Activated CD4-positive, alpha-beta T cell treated with anti-CD3 and anti-CD28 coated beads for 36 hours (primary cell): Measurements from ENCODE around the gene SMC6. TPM values are rescaled to one million over a fixed set of nuclear protein-coding genes. Genes with fewer than 3 reads are reported as not detected.

Experiments used
- ATAC-seq: fragments of 200-7000 bp; cut with Tn5 transposase; one replicate; pipeline ENCODE4 v1.10.0; 2021; ENCODE audit warnings: mild to moderate bottlenecking, moderate library complexity
- CTCF ChIA-PET: fragments of 350-600 bp; sonication (Branson Sonifier 250); formaldehyde crosslinking; loops from one replicate; lab custom pipeline; 2021; ENCODE audit warnings: antibody characterized with exemption; lab: Charles Lee
- POLR2A ChIA-PET: fragments of 350-600 bp; sonication (Branson Sonifier 250); formaldehyde crosslinking; loops from one replicate; lab custom pipeline; 2021; ENCODE audit warnings: antibody characterized with exemption, inconsistent platforms; lab: Charles Lee
- DNase-seq: peaks from one replicate; pipeline ENCODE4 v3.0.0-alpha.2; 2020
- H3K27ac Mint-ChIP-seq: one replicate; pipeline ENCODE4 v1.8.0; 2021; ENCODE audit warnings: mixed read lengths
- H3K27me3 Mint-ChIP-seq: one replicate; pipeline ENCODE4 v1.8.0; 2021; ENCODE audit warnings: mixed read lengths
- H3K36me3 Mint-ChIP-seq: one replicate; pipeline ENCODE4 v1.8.0; 2021; ENCODE audit warnings: low read depth, mixed read lengths
- H3K4me1 Mint-ChIP-seq: one replicate; pipeline ENCODE4 v1.8.0; 2021; ENCODE audit warnings: mixed read lengths
- H3K4me3 Mint-ChIP-seq: one replicate; pipeline ENCODE4 v1.8.0; 2021; ENCODE audit warnings: mild to moderate bottlenecking, moderate library complexity, mixed read lengths
- H3K9me3 Mint-ChIP-seq: one replicate; pipeline ENCODE4 v1.8.0; 2021; ENCODE audit warnings: low read depth, mixed read lengths
- intact Hi-C, 2 experiments: fragments of 100-400 bp; cut with DNase I in 1 of 2; cut with micrococcal nuclease in 1 of 2; formaldehyde crosslinking; loops; one replicate each; pipeline versions ENCODE4 v1.14.2 to v1.15.1; 2022 to 2024; cut with DNase I, micrococcal nuclease
- total RNA-seq, 2 experiments: library from RNA; stranded (reverse); gene quantifications; one replicate each; pipeline ENCODE4 v1.2.3, GENCODE V29; 2021

Gene SMC6
- total RNA-seq, 2 experiments from 2014 or later, result 25.4 to 26.3 TPM

DNA sequence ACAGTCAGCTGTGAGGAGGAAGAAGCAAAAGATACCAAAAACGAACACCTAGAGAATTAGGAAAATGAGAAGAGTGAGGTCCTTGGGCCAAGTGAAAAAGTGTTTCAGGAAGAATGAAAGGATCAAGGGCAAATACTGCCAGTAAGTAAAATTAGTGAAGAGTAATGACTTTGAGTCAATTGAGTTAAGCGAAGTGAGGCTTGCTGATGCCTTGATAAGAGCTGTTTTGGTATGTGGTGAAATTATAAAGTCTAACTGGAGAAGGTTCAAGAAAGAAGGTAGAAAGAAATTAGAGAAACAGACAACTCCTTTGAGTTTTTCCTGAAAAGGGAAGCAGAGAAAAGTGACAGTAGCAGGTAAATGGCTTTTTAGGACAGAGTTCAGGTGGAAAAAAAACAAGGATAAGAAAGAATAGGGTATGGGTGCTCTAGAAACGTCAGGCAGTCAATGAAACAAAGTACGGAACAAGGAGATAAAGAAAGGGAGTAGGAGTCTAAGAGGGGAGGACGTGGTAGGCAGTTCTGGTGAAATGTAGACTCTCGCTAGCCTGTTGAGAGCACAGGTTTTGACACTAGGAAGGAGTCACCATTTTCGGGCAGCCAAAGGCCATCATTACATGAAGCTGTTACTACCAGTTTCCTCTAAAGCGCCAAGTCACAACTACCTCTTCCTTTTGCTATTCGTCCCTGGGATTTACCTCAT lies 42.9 kb downstream of the SMC6 start:
- Mint-ChIP-seq H3K4me3 (no peak overlapping the region), H3K4me1 (no peaks in the 10 kb centered on the region), H3K9me3 (no peaks in the 10 kb centered on the region), H3K27ac (no peak overlapping the region), H3K36me3 (peaks cover 41% of the 10 kb centered on the region), H3K27me3 (no peaks in the 10 kb centered on the region)
- ATAC-seq (no peak), DNase-seq (no peak)
- ChIA-PET CTCF (no interaction called here), POLR2A (no interaction called here)
- intact Hi-C loops, result no loop called here

DNA sequence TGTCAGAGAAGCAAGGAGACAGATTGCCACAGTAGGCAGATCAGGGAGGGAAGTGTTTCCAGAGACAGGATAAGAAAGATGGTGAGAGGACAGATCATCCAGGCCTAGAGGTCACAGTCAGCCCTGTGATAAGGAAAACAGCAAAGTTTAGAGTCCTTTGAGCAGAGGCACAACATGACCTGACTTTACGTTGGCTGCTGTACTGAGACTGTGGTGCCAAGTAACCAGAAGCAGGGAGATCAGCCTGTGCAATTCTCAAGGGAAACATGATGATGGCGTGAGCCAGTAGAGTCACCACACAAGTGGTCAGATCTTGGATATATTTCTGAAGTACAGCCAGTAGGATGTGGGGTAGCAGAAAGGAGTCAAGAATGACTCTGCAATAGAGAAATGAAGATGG lies 43.7 kb downstream of the SMC6 start:
- ChIA-PET CTCF (no interaction called here), POLR2A (no interaction called here)
- intact Hi-C loops, result no loop called here
- no peaks in the 10 kb centered on the region for H3K9me3 Mint-ChIP-seq
- H3K4me3 Mint-ChIP-seq, result no peak overlapping the region
- peaks cover 39% of the 10 kb centered on the region for H3K36me3 Mint-ChIP-seq
- ATAC-seq (no peak), DNase-seq (no peak)
- no peaks in the 10 kb centered on the region for H3K27me3 Mint-ChIP-seq
- no peak overlapping the region for H3K27ac Mint-ChIP-seq
- no peaks in the 10 kb centered on the region for H3K4me1 Mint-ChIP-seq

GRCh38 chr2:17708501-17708900 lies 45.1 kb downstream of the SMC6 start:
- intact Hi-C loops, result no loop called here
- Mint-ChIP-seq H3K4me3 (no peak overlapping the region), H3K4me1 (no peaks in the 10 kb centered on the region), H3K27me3 (no peaks in the 10 kb centered on the region), H3K27ac (no peak overlapping the region), H3K36me3 (peaks cover 30% of the 10 kb centered on the region), H3K9me3 (no peaks in the 10 kb centered on the region)
- DNase-seq (no peak), ATAC-seq (no peak)
- POLR2A ChIA-PET, result no interaction called here
- CTCF ChIA-PET, result interaction anchor here (0.9 to 1.4 kb wide), 4 partner anchors 10 to 40 kb away, joined by 3 to 4 read pairs (median 3); no protein-coding TSS in a partner anchor

DNA sequence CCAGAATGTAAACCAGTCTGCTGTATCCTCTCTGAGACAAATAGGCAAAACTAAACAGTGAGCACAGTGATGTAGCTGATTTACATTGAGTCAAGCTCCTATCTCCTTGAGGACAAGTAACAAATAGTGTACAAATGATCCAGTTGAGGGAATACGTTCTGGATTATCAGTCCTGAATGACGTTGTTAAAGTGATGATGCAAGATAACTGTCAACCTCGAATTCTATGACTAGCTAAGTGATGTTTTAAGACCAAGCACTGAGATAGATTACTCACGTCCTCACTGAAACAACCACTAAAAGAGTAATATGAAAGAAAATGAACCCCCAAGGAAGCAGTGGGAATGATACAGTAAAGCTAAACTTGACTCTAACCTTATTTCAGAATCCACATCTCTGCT lies 46.8 kb downstream of the SMC6 start:
- peaks cover 25% of the 10 kb centered on the region for H3K36me3 Mint-ChIP-seq
- ATAC-seq, result no peak
- no peaks in the 10 kb centered on the region for H3K4me1 Mint-ChIP-seq
- no peak overlapping the region for H3K4me3 Mint-ChIP-seq
- ChIA-PET CTCF (interaction anchor here (0.7 kb wide), 1 partner anchor 629 kb away, joined by 3 read pairs; no protein-coding TSS in a partner anchor), POLR2A (interaction anchor here (0.6 kb wide), 1 partner anchor 64 kb away, joined by 3 read pairs; no protein-coding TSS in a partner anchor)
- intact Hi-C loops, result no loop called here
- no peak overlapping the region for H3K27ac Mint-ChIP-seq
- no peak for DNase-seq
- H3K27me3 Mint-ChIP-seq, result no peaks in the 10 kb centered on the region
- no peaks in the 10 kb centered on the region for H3K9me3 Mint-ChIP-seq

DNA sequence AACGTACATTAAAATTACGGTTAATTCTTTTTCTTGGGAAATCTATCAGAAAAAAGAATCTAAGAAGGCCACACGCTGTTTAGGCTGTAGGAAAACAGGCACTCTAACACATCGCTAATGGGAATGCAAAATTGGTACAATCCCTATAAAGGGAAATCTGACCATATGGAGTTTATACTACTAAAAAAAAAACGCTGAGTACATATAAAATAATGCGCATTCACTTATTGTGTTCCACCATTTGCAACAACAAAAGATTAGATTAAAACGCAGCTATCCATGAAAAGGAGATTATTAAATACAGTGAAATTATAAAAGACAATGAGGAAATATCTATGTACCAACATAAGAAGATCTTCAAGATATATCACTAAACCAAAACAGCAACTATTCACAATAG lies 62.8 kb downstream of the SMC6 start:
- ChIA-PET CTCF (interaction anchor here (0.5 kb wide), 1 partner anchor 38 kb away, joined by 5 read pairs; no protein-coding TSS in a partner anchor), POLR2A (no interaction called here)
- H3K27ac Mint-ChIP-seq, result no peak overlapping the region
- peaks cover 49% of the 10 kb centered on the region for H3K36me3 Mint-ChIP-seq
- no peaks in the 10 kb centered on the region for H3K4me1 Mint-ChIP-seq
- no peak for ATAC-seq
- intact Hi-C loops, result no loop called here
- no peak for DNase-seq
- no peaks in the 10 kb centered on the region for H3K9me3 Mint-ChIP-seq
- no peak overlapping the region for H3K4me3 Mint-ChIP-seq
- no peaks in the 10 kb centered on the region for H3K27me3 Mint-ChIP-seq

- ChIA-PET POLR2A (no interaction called here), CTCF (no interaction called here)
- no peak for ATAC-seq
- no peak overlapping the region for H3K4me3 Mint-ChIP-seq
- DNase-seq, result no peak
- no peak overlapping the region for H3K27ac Mint-ChIP-seq
- no peaks in the 10 kb centered on the region for H3K4me1 Mint-ChIP-seq
- H3K9me3 Mint-ChIP-seq, result no peaks in the 10 kb centered on the region
- H3K36me3 Mint-ChIP-seq, result peaks cover 50% of the 10 kb centered on the region
- intact Hi-C loops, result no loop called here
- no peaks in the 10 kb centered on the region for H3K27me3 Mint-ChIP-seq
These were observed 64.6 kb downstream of the SMC6 start for GRCh38 chr2:17689010-17689409.

DNA sequence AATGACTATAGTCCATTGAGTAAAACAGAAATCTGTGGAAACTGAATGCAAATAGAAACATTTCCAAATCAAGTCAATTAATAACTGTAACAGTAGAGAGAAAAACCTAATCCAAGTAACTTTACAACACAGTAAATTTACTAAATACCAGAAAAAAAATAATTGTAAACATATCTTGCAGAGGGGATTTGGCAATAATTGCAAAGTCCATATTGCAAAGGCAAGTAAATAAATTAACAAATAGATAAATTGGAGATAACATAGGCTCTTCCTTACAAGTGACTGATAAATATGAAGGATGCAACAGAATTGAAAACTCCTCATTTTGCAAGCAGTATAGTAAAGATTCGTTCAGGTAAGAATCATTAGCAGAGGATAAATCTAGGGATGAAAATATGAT lies 65.0 kb downstream of the SMC6 start:
- ChIA-PET CTCF (no interaction called here), POLR2A (no interaction called here)
- ATAC-seq (no peak), DNase-seq (no peak)
- intact Hi-C loops, result no loop called here
- no peaks in the 10 kb centered on the region for H3K4me1 Mint-ChIP-seq
- H3K27me3 Mint-ChIP-seq, result no peaks in the 10 kb centered on the region
- H3K36me3 Mint-ChIP-seq, result peaks cover 50% of the 10 kb centered on the region
- no peak overlapping the region for H3K4me3 Mint-ChIP-seq
- H3K9me3 Mint-ChIP-seq, result no peaks in the 10 kb centered on the region
- H3K27ac Mint-ChIP-seq, result no peak overlapping the region

- no peak for ATAC-seq
- ChIA-PET CTCF (interaction anchor here (2.9 kb wide), 1 partner anchor 12 kb away, joined by 14 read pairs; no protein-coding TSS in a partner anchor), POLR2A (no interaction called here)
- no peak for DNase-seq
- intact Hi-C loops, result no loop called here
- Mint-ChIP-seq H3K27ac (no peak overlapping the region), H3K36me3 (peaks cover 38% of the 10 kb centered on the region), H3K4me1 (no peaks in the 10 kb centered on the region), H3K4me3 (no peak overlapping the region), H3K9me3 (no peaks in the 10 kb centered on the region), H3K27me3 (no peaks in the 10 kb centered on the region)
These were observed 69.6 kb downstream of the SMC6 start for GRCh38 chr2:17683981-17684380.

DNA sequence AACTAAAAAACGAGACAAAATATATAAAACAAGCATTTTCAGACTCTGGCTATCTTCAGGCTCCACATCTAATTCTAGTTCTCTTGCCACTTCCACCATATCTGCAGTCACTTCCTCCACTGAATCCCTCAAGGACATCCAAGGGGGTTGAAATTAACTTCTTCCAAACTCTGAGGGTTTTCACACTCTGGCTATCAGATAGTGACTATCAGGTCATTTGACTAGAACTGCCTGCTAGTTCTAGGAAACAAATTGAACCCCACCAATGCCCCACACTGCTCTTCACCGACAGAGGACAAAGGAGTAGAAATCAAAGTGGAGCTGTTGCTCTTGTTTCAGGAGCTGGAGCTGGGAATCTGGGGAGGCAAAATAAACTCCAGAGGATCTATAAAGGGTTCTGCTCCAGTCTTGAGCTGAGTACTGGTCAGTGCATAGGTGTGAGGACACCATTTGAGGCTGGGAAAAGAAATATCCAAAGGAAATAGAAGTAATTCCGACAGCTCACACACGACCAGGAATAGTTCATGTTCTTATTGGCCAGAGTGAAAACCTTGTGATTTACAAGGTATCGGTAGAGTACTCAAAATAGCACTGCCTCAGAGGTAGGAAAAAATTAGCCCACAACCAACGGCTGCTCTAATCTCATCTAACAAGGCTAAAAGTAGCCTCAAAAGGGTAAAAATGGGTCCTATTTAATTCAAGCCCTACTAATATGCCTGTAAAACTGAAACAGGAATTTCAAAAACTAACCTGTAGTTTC lies 71.3 kb downstream of the SMC6 start:
- ChIA-PET POLR2A (no interaction called here), CTCF (interaction anchor here (0.6 to 2.9 kb wide), 2 partner anchors 10 to 753 kb away, joined by 3 to 14 read pairs; no protein-coding TSS in a partner anchor)
- DNase-seq (no peak), ATAC-seq (no peak)
- Mint-ChIP-seq H3K36me3 (peaks cover 35% of the 10 kb centered on the region), H3K9me3 (no peaks in the 10 kb centered on the region), H3K4me3 (no peak overlapping the region), H3K27ac (no peak overlapping the region), H3K27me3 (no peaks in the 10 kb centered on the region), H3K4me1 (no peaks in the 10 kb centered on the region)
- intact Hi-C loops, result no loop called here

GRCh38 chr2:17680119-17680518 lies 73.5 kb downstream of the SMC6 start:
- Mint-ChIP-seq H3K4me3 (no peak overlapping the region), H3K4me1 (no peaks in the 10 kb centered on the region), H3K27ac (no peak overlapping the region), H3K27me3 (no peaks in the 10 kb centered on the region), H3K9me3 (no peaks in the 10 kb centered on the region), H3K36me3 (peaks cover 34% of the 10 kb centered on the region)
- intact Hi-C loops, result no loop called here
- ChIA-PET POLR2A (no interaction called here), CTCF (interaction anchor here (1.0 to 1.5 kb wide), 3 partner anchors 8 to 41 kb away, joined by 3 to 6 read pairs (median 6); no protein-coding TSS in a partner anchor)
- ATAC-seq (no peak), DNase-seq (no peak)

DNA sequence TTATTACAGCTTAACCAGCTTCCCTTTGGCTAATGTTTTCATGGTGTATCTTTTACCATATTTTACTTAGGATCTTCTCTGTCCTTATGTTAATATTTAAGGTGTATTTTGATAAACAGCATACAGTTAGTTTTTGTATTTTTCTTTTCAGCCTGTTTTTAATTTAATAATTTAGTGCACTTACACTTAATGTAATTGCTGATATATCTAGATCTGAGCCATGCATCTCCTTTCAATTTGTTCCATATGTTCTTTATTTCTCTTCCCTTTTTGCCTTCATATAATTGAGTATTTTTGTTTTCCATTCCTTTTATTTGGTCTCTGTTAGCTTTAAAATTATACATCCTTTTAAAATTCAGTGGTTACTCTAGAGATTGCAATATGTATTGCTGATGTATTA lies 78.8 kb downstream of the SMC6 start:
- no peak overlapping the region for H3K27ac Mint-ChIP-seq
- no peaks in the 10 kb centered on the region for H3K27me3 Mint-ChIP-seq
- H3K36me3 Mint-ChIP-seq, result peaks cover 13% of the 10 kb centered on the region
- H3K4me3 Mint-ChIP-seq, result no peak overlapping the region
- no peak for DNase-seq
- peaks cover 18% of the 10 kb centered on the region for H3K4me1 Mint-ChIP-seq
- intact Hi-C loops, result loop anchor here (5.0 to 10.0 kb wide), 2 partner anchors 203 to 360 kb away; no protein-coding TSS in a partner anchor
- H3K9me3 Mint-ChIP-seq, result no peaks in the 10 kb centered on the region
- ATAC-seq, result no peak
- POLR2A ChIA-PET, result no interaction called here
- CTCF ChIA-PET, result interaction anchor here (1.2 kb wide), 1 partner anchor 29 kb away, joined by 3 read pairs; no protein-coding TSS in a partner anchor
